Cardiac muscle cell (in vitro differentiated cells and primary cell): ENCODE measurements around the gene MTARC1. TPM values are rescaled to one million over a fixed set of nuclear protein-coding genes. Genes with fewer than 3 reads are reported as not detected.

Experiments
- DNase-seq, 2 donors: peaks; one replicate each; pipeline versions ENCODE4 v3.0.0 to v3.0.0-alpha.2; 2010 to 2017; ENCODE audit warnings: low read depth in 1 of 2, low spot score in 1 of 2
- H3K27ac ChIP-seq: fragments of 200-600 bp; sonication (generic); 2 replicates; pipeline ENCODE4 v1.5.1; 2016
- H3K27me3 ChIP-seq: fragments of 200-600 bp; sonication (generic); 2 replicates; pipeline ENCODE4 v1.6.0; 2016; ENCODE audit warnings: control low read depth
- H3K36me3 ChIP-seq: fragments of 200-600 bp; sonication (generic); 2 replicates; pipeline ENCODE4 v1.5.1; 2016; ENCODE audit warnings: control low read depth
- H3K4me1 ChIP-seq: fragments of 200-600 bp; sonication (generic); 2 replicates; pipeline ENCODE4 v1.8.1; 2017; ENCODE audit warnings: low read depth, mild to moderate bottlenecking, mixed run types
- H3K4me3 ChIP-seq: fragments of 200-600 bp; sonication (generic); 2 replicates; pipeline ENCODE4 v1.5.1; 2016; ENCODE audit warnings: mild to moderate bottlenecking
- H3K9me3 ChIP-seq: fragments of 200-600 bp; sonication (generic); 2 replicates; pipeline ENCODE4 v1.5.1; 2017; ENCODE audit warnings: low read depth, mild to moderate bottlenecking, control low read depth
- polyA plus RNA-seq: library from polyadenylated mRNA; unstranded; fragments of >200 nt; fragmentation: Nextera tagmentation; extraction: Ambion mirVana; gene quantifications from 2 replicates; pipeline ENCODE4 v1.2.1, GENCODE V29; 2016
- total RNA-seq: library from RNA; depleted of rRNA; stranded (reverse); fragments of >200 nt; gene quantifications from 2 replicates; pipeline ENCODE4 v1.2.3, GENCODE V29; 2016
- TF ChIP-seq, protein P1 (sequence below): IDR thresholded peaks from 2 replicates; pipeline ENCODE4 v1.5.1; 2012; ENCODE audit warnings: low read depth, mild to moderate bottlenecking, low read length

Gene MTARC1
- total and polyA plus RNA-seq, 2 experiments from 2014 or later = 5.5 to 16.3 TPM

DNA sequence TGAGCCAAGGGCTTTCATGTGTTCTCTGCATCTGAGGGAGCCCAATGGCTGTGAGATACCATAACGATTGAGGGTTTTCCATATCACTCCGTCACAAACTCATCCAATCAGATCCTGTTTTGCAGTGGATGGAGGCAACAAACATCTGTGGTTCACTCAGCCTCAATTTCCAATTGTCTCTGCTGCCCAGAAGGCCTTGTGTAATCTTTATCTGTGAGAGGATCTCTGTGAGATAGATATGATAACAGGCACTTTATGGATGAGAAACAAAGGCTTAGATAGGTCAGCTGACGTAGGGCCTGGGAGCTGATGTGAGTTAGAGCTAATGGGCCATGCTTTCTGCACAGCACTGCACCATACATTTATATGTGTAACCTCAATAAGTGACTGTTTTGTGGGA lies 3.3 kb upstream of the MTARC1 start:
- H3K4me3 ChIP-seq = no peak overlapping the region
- no peak for DNase-seq
- peaks cover 26% of the 10 kb centered on the region for H3K36me3 ChIP-seq

DNA sequence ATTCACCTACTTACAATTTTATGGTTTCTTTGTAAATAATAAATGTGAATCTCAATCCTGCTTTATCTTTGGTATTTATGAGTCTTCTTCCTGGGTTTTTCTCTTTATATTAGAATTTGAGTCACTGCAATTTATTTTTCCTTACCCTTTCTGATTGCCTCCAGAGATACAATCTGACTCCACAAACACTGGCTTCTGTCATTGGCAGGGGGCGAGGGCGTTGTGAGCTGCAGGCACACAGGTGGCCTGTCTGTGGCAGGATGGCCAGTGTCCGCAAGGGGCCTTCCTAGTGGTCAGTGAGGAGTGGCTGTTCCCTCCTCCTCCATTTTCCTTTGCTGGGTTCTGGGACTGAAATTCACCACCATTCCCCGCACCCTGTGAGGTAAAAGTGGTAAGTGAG lies 2.0 kb upstream of the MTARC1 start:
- Histone ChIP-seq H3K27ac (no peak overlapping the region), H3K4me3 (no peak overlapping the region), H3K27me3 (no peaks in the 10 kb centered on the region), H3K4me1 (peaks cover 13% of the 10 kb centered on the region), H3K36me3 (peaks cover 26% of the 10 kb centered on the region), H3K9me3 (no peaks in the 10 kb centered on the region)
- TF ChIP-seq, protein P1, sequence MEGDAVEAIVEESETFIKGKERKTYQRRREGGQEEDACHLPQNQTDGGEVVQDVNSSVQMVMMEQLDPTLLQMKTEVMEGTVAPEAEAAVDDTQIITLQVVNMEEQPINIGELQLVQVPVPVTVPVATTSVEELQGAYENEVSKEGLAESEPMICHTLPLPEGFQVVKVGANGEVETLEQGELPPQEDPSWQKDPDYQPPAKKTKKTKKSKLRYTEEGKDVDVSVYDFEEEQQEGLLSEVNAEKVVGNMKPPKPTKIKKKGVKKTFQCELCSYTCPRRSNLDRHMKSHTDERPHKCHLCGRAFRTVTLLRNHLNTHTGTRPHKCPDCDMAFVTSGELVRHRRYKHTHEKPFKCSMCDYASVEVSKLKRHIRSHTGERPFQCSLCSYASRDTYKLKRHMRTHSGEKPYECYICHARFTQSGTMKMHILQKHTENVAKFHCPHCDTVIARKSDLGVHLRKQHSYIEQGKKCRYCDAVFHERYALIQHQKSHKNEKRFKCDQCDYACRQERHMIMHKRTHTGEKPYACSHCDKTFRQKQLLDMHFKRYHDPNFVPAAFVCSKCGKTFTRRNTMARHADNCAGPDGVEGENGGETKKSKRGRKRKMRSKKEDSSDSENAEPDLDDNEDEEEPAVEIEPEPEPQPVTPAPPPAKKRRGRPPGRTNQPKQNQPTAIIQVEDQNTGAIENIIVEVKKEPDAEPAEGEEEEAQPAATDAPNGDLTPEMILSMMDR = no peak
- DNase-seq = no peak

More for the DNA sequence above, 3.3 kb upstream of the MTARC1 start:
- Histone ChIP-seq H3K9me3 (no peaks in the 10 kb centered on the region), H3K27ac (no peak overlapping the region), H3K27me3 (no peaks in the 10 kb centered on the region), H3K4me1 (peaks cover 13% of the 10 kb centered on the region)
- TF ChIP-seq, protein P1 = no peak

DNA sequence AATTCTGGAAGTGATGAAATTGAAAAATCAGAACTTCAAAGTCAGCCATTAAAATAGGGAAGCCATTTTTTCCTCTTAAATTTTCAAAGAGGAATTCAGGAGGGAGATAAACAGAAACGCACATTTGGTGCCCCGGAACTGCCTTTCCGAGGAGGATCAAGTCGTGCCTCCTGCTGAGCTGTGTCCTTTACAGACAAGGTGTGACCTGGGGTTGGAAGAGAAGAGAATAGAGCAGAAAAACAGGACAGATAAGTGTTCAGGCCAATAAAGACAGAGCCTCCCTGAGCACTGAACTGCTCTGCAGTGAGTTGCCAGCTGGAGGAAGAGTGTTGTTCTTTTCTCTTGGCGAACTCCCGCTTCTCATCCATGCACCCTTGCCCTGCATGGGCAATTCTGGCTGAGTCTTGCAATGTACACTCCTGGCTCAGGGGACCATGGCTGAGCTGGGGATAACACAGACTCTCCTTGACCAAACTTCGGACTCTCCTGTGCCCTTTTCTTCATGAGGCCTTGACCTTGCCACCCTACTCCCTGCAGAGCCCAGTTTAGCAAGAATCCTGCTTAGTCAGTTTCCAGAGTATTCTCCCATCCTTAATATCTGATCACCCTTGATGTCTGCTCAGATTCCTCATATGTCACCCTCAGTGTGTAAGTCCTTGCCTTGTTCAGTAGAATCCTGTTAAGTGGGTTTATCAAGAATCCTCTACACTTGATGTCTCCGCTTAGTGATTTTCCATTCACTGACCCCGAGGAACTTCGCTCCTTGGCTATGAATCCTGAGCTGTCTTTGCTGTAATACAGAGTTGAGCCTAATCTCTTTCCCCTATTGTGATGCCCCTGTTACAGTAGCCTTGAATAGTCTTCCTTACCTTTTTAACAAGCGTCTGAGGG lies 1.3 kb upstream of the MTARC1 start:
- Histone ChIP-seq H3K4me3 (no peak overlapping the region), H3K27ac (peak overlapping the region; percentile 66), H3K4me1 (peaks cover 13% of the 10 kb centered on the region), H3K27me3 (no peaks in the 10 kb centered on the region), H3K9me3 (no peaks in the 10 kb centered on the region), H3K36me3 (peaks cover 26% of the 10 kb centered on the region)
- TF ChIP-seq, protein P1 = no peak
- no peak for DNase-seq

DNA sequence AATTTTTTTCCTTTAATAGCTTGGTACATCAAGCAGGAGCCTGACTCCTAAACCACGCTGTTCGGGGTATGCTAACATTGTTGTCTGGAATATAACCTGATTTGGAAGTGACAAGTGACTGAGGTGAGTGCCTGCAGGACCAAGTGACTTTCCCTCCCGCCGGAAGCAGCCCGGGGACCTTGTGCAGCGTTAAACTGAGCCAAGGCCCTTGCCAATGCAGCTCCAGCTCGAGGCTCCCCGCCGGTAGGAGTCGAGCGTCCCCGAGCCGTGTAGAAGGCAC lies 716 bp upstream of the MTARC1 start:
- Histone ChIP-seq H3K4me1 (peaks cover 13% of the 10 kb centered on the region), H3K36me3 (peaks cover 25% of the 10 kb centered on the region), H3K4me3 (peak overlapping the region; percentile 66)

DNA sequence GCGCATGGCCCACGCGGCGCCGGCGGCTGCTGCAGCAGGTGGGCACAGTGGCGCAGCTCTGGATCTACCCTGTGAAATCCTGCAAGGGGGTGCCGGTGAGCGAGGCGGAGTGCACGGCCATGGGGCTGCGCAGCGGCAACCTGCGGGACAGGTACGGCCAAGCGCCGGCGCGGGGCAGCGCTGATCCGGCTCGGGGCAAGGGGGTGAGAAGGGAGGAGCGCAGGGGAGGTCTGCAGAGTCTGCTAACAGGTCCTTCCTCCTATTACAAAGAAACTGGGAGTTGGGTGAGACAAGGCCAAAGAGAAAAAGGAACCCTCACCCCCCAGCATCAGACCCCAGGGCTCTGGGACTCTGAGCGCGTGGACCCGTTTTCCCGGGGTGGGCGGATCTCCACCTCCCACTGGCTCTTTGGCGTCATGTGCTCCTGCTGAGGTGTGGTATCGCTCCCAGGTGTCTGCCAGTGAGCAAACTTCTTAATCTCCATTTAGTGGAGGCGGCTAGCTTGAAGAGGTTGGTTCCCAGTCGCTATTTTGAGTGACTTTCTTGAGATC lies 431 bp downstream of the MTARC1 start:
- peaks cover 19% of the 10 kb centered on the region for H3K4me1 ChIP-seq
- no peaks in the 10 kb centered on the region for H3K9me3 ChIP-seq
- no peaks in the 10 kb centered on the region for H3K27me3 ChIP-seq
- TF ChIP-seq, protein P1 = no peak
- H3K27ac ChIP-seq = peak overlapping the region; percentile 66
- peaks cover 19% of the 10 kb centered on the region for H3K36me3 ChIP-seq
- peak overlapping the region; percentile 66 for H3K4me3 ChIP-seq
- DNase-seq = no peak

More for the DNA sequence above, 716 bp upstream of the MTARC1 start:
- TF ChIP-seq, protein P1 = no peak
- peak overlapping the region; percentile 66 for H3K27ac ChIP-seq
- no peaks in the 10 kb centered on the region for H3K27me3 ChIP-seq
- H3K9me3 ChIP-seq = no peaks in the 10 kb centered on the region
- DNase-seq = no peak
